Cardiac septum (tissue), 1 donor: ENCODE data around the gene ARMC8. TPM values are rescaled to one million over a fixed set of nuclear protein-coding genes. Genes with fewer than 3 reads are reported as not detected.

ENCODE experiments used
- DNase-seq: peaks from one replicate; pipeline ENCODE4 v3.0.0-alpha.2; 2020; ENCODE audit warnings: low spot score
- intact Hi-C: fragments of 100-400 bp; cut with DNase I; formaldehyde crosslinking; loops from one replicate; pipeline ENCODE4 v1.14.0; 2022
- total RNA-seq: library from RNA; stranded (reverse); fragmentation: NEBNext Ultra II Directional; extraction: Animal tissue kit (Norgen Biotek cat#: 25700); gene quantifications from one replicate; pipeline ENCODE4 v1.2.1, GENCODE V29; 2021
- donor health status: DM: no; HTN: no; CAD: no.

The ARMC8 gene
- total RNA-seq, 1 donor from 2014 or later = 34.2 TPM

DNA sequence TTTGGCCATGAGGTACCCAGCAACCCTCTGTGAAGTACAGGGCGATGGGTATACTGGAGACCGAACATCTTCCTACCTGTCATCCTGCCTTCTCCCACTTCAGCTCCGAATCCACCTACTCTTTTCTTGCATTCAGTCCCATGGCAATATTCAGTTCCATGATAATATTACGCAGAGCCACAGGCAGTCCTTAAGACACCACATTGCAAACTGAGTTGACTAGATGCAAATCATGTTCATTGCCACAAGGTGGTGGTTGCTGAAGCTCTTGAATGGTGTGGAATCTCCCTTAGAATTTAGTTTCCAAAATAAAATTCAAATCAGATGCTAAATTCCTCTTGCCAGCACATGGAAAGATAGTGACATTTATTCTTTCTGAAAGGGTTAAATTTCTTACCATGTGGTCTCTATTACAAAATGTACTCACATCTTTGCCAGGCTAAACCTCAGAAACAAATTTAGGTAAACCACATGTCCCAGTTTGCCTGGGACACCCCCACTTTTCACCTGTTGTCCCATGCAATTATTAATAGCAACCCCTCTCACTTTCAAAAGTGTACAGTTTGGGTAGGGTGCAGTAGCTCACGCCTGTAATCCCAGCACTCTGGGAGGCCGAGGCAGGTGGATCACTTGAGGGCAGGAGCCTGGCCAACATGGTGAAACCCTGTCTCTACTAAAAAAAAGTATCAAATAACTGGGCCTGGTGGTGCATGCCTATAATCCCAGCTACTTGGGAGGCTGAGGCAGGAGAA is 144.2 kb downstream of the ARMC8 start:
- intact Hi-C loops = loop anchor here (5.0 to 10.0 kb wide), 3 partner anchors 147 to 583 kb away; partner anchors contain the start of genes ARMC8 and CEP70
- DNase-seq = no peak

DNA sequence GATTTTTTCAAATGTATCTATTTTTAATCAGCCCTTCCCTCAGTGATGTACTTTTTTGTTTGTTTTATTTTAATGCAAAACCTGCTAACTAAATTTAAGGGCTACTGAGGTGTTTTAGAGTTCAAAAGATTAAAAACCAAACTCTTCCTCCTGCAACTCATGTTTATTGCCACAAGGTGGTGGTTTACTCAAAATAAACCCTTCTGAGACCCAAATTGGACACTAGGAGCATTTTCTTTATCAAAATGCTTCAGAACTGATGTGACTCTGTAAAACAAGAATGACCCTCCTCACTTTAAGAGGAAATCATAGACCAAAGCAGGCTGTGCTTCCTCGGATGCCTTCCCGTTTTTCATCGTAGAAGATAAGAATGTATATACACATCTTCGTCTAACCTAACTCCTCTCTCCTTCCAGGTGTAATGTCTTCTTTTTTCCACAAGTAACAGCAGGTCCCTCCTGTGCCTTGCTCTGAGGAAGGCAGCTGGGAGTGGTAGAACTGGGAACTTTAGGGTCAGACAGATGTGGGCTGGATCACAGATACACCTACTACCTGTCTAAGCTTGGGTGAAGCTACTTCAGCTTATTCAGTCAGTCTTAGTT is 145.5 kb downstream of the ARMC8 start:
- intact Hi-C loops = loop anchor here (5.0 to 10.0 kb wide), 3 partner anchors 148 to 582 kb away; partner anchors contain the start of genes ARMC8 and CEP70

DNA sequence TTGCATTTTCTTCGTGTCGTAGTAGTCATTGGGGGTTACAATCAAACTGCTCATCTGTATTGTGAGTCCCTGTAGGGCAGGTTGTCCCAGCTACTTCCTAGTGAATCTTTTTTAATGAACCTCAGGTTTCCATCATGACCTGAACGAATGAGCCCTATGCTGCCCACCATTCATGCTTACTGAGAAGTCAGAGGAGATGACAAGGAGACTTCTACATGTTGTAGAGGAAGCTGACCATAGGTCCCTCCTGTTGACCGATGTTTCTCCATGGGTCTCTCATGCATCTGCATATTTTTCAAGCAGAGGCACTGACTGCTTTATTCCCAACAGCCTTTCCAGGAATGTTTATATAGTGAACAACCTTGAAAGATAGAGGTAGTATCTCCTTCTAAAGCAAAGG is 147.5 kb downstream of the ARMC8 start:
- intact Hi-C loops = loop anchor here (5.0 to 10.0 kb wide), 3 partner anchors 150 to 580 kb away; partner anchors contain the start of genes ARMC8 and CEP70
- no peak for DNase-seq

More for the DNA sequence above, 145.5 kb downstream of the ARMC8 start:
- DNase-seq = no peak

DNA sequence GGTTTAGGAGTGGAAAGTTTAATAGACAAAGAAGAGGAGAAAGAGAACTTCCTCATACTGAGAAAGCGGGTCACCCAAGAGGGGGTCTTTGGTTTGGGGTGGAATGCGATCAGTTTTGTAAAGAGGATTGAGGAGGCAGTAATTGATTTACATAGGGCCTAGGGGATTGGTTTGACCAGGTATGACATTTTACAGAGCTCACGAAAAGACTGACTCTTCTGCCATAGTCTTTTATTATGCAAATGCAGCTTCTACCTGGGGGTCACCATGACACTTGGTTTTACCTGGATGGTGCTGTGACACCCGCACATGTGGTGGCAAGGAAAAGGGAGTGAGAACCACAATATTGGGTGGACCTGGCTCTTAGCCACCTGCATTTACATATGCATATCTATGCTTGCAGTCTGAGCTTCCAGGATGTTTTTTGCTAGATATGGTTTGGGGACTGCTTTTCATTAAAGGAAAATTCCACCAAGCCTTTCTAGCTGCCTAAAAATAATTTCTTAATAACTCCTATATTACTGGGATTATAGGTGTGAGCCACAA is 149.4 kb downstream of the ARMC8 start:
- no peak for DNase-seq
- intact Hi-C loops = loop anchor here (10.0 kb wide), 2 partner anchors 152 to 578 kb away; partner anchors contain the start of gene ARMC8

DNA sequence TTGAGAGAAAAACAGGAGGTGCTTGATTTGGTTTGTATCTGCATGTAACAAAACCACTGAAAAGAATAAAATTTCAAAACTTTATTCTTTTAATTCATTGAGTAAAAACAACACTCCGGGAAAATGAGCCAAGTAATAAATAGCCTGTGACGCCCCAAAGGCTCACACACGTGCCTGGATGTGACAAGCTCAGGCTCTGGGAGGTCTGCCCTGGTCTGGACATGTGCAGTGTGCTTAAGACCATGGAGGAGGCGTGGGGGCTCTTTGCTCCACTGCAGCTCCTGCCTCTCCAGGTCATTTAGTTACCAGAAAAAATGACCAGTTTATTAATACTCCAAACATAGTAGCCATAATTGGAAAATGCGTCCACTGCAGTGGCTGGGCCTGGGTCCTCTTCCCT is 151.1 kb downstream of the ARMC8 start:
- no peak for DNase-seq
- intact Hi-C loops = loop anchor here (10.0 kb wide), 2 partner anchors 153 to 577 kb away; partner anchors contain the start of gene ARMC8

DNA sequence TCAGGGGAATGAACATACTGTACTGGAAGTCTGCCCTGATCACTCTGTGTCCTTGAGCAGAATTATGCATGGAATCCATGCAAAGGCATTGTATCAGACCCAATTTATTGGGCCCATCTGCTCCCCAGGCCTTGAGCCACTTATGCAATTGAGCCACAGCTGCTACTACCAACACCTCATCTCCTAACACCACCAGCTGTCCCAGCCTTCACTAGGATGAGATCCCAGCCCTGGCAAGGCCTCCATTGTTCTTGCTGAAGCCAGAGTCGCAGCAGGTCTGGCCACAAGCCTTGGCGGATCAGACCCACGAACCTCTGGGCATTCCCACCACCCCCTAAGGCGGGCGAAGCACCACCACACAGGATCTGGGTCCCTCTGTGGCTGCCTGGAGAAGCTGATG is 151.7 kb downstream of the ARMC8 start:
- no peak for DNase-seq
- intact Hi-C loops = loop anchor here (10.0 kb wide), 2 partner anchors 154 to 576 kb away; partner anchors contain the start of gene ARMC8

- DNase-seq = no peak
- intact Hi-C loops = no loop called here
Observed at GRCh38 chr3:138340511-138340910, 153.4 kb downstream of the ARMC8 start.

- intact Hi-C loops = loop anchor here (5.0 kb wide), 2 partner anchors 53 to 248 kb away; partner anchors contain the start of gene CEP70
- no peak for DNase-seq
Observed at GRCh38 chr3:138344754-138345153, 157.7 kb downstream of the ARMC8 start.

Other genes with a start within 250 kb of the ARMC8 start
- not detected for gene CLDN18, start 177.1 kb upstream of the ARMC8 start, total RNA-seq
- 7.2 TPM for gene DZIP1L, start 71.7 kb upstream of the ARMC8 start, total RNA-seq
- gene A4GNT, start 54.9 kb upstream of the ARMC8 start, total RNA-seq = not detected
- 7.4 TPM for gene DBR1, start 12.4 kb upstream of the ARMC8 start, total RNA-seq
- not detected for gene NME9, start 142.6 kb downstream of the ARMC8 start, total RNA-seq
- gene MRAS, start 161.3 kb downstream of the ARMC8 start, total RNA-seq = 327 TPM
- gene ESYT3, start 247.3 kb downstream of the ARMC8 start, total RNA-seq = 2.4 TPM